LNCaP clone FGC (cell line): ENCODE data around the gene ZIC2.

Experiments used
- DNase-seq: peaks from one replicate; pipeline ENCODE4 v3.0.0-alpha.2; 2011; ENCODE audit warnings: low read depth
- H3K4me3 ChIP-seq: 2 replicates; pipeline ENCODE4 v1.5.1; 2011; ENCODE audit warnings: mild to moderate bottlenecking, low read depth, low read length, control low read depth
- CTCF ChIP-seq: IDR thresholded peaks from 2 replicates; pipeline ENCODE4 v1.5.1; 2012; ENCODE audit warnings: mild to moderate bottlenecking; ENCODE audit not compliant: control insufficient read depth, insufficient read depth; ENCODE audit errors: extremely low read depth

The ZIC2 gene

GRCh38 chr13:99959540-99960230 is 21.9 kb upstream of the ZIC2 start:
- H3K4me3 ChIP-seq: no peak overlapping the region
- no peak for TF ChIP-seq CTCF
- DNase-seq: no peak

DNA sequence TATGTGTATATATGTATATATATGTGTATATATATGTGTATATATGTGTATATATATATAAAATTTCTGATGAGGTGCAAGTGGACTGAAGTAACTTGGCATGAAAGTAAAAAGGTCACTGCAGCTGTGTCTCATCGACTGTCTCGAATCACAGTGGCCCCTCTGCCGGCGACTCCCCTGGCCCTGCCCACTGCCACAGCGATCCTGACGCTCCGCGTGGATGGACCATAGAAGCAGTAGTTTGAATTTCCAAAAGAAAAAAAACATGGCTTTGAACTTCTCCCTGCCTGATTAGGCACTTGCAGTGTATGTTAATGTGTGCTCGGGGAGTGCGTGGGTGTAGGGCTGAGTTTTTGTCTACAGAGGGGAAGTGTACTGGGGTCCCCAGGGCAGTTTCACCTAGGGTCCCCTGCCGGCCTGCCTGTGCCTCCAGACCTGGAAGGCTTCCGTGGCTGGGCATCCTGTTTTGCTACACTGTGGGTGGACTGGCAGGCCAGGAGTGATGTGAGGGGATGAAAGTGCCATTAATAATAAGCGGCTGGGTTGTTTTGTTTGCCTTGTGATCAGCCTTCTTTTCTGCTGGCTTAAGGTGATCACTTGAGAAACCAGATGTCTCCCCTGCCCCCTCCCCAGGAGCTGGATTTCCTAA is 20.8 kb upstream of the ZIC2 start:
- no peak for DNase-seq
- TF ChIP-seq CTCF: no peak
- H3K4me3 ChIP-seq: no peak overlapping the region

DNA sequence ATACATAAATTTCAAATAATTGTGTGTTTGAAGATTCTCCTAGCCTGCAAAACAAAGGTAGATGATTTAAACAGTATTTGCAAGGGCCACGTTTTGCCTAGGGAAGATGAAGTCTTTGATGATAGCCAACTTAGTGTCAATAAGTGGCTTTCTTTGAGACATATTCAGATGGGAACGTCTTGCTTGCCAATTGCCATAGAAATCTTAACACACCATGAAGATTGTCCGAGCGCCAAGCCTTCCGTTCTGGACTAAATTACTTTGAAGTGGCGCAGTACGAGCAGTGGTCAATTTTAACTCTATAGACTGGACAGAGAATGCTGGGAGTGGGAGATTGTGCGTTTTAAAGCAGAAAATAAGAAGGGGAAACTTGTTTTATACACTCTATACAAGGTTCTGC is 19.9 kb upstream of the ZIC2 start:
- 0 out of 2 replicates have a peak overlapping the region, but pooled peaks have one; percentile 5 for H3K4me3 ChIP-seq
- TF ChIP-seq CTCF: no peak
- DNase-seq: no peak

DNA sequence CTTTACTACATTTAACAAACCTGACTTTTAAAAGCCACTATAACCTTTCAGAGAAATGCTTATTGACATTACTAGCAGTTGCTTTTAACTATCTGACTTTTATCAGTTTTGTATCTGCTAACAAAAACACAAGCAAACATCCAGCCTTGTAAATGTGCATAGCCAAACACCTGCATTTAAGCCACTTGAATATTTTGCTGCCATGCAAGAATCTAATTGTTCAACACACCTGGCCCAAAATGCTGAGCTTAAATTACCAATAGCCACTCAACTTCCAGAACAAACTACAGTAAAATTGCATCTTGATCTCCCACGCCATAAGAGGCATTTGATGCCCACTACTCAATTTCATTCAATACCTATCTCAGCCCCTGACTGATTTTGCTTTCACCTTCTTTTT is 19.3 kb upstream of the ZIC2 start:
- peak; percentile 82 for DNase-seq
- no peak overlapping the region for H3K4me3 ChIP-seq
- no peak for TF ChIP-seq CTCF

GRCh38 chr13:99963816-99964339 is 17.7 kb upstream of the ZIC2 start:
- no peak for TF ChIP-seq CTCF
- H3K4me3 ChIP-seq: no peak overlapping the region
- no peak for DNase-seq

DNA sequence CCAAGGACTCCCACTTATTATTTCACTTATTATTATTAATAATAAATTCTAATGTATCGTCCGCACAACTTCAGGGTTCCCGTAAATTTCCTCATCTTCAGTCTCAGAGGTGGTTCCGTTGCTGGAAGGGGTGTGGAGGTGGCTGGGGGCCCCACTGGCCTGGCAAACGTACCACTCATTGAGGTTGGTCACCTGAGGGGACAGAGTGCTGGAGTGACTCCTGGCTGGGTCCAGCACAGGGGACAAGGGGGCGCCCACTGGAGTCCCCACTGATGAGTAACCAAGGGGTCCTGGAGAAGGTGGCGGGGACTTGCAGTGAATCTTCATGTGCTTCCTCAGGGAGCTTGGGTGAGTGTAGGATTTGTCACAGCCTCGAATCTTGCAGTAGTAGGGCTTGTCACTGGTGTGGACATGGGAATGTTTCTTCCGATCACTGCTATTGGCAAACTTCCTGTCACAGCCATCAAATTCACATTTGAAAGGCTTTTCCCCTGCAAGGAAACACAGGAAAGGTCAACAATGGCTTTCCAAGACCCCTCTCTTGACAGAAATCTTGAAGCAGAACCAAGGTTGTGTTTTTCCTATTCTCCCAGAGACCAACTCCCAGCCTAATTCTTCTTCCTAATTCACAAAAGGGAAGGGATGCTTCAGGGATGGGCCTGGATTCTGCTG is 16.1 kb upstream of the ZIC2 start:
- no peak overlapping the region for H3K4me3 ChIP-seq
- no peak for TF ChIP-seq CTCF
- DNase-seq: no peak
